HG02763 (cell line): Measurements from ENCODE around the gene NEMP2.

Experiments used
- ATAC-seq: cut with Tn5 transposase; IDR thresholded peaks from one replicate; pipeline ENCODE4 v1.9.1; 2021; ENCODE audit warnings: mild to moderate bottlenecking, moderate library complexity; ENCODE audit not compliant: unreplicated experiment

Gene NEMP2

DNA sequence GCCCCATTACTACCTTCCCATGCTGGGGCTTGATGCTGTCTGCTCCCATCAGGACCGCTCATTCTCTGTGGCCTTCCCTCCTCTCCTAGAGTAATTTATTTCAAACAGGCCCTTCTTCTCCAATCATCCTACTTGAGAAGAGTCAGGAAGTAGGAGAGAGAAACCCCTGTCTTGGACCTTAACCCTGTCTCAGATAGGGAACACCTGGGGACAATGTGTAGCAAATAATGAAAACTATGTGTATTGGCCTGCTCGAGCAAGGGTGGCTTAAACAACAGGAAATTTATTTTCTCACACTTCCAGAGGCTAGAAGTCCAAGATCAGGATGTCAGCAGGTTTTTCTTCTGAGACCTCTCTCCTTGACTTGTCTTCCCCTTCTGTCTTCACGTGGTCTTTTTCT is 26.6 kb upstream of the NEMP2 start:
- ATAC-seq: no peak

DNA sequence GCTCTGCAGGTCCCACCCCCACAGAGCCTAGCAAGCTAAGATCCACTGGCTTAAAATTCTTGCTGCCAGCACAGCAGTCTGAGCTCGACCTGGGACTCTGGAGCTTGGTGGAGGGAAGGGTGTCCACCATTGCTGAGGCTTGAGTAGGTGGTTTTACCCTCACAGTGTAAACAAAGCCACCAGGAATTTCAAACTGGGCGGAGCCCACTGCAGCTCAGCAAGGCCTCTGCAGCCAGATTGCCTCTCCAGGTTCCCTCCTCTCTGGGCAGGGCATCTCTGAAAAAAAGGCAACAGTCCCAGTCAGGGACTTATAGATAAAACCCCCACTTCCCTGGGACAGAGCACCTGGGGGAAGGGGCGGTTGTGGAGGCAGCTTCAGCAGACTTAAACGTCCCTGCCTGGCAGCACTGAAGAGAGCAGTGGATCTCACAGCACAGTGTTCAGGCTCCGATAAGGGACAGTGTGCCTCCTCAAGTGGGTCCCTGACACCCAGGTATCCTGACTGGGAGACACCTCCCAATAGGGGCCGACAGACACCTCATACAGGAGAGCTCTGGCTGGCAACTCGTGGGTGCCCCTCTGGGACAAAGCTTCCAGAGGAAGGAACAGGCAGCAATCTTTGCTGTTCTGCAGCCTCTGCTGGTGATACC is 20.0 kb upstream of the NEMP2 start:
- ATAC-seq: no peak

DNA sequence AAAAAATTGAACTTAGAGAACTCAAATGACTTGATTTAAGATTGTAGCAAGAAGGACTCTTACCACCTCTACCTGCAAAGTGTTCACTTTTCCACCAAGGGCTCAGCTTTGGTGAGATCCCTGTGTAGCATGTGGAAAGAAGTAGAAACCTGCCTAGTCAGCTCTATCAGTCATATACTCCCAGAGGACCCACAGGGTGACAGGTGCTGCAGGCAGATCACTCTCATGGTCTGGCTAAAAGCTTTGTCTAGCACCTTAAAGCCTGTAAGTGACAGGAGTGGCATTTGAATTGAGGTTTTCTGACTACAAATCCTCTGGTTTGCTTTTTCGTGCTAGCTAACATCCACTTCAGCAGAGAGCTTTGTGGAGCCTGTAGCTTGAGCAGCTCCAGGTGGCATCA is 18.7 kb upstream of the NEMP2 start:
- ATAC-seq: no peak

GRCh38 chr2:190551928-190552327 is 17.4 kb upstream of the NEMP2 start:
- ATAC-seq: no peak

DNA sequence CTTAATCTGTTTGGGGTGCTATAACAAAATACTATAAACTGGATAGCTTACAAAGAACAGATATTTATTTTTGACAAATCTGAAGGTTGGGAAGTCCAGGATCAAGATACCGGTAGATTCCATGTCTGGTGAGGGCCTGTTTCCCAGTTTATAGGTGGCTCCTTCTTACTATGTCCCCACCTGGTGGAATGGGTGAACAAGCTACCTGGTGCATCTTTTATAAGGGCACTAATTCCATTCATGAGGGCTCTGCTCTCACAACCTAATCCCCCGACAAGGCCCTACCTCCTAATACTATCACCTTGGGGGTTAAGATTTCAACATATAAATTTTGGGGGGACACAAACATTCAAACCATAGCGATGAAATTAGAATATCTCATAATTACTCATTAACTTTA is 15.6 kb upstream of the NEMP2 start:
- ATAC-seq: no peak

DNA sequence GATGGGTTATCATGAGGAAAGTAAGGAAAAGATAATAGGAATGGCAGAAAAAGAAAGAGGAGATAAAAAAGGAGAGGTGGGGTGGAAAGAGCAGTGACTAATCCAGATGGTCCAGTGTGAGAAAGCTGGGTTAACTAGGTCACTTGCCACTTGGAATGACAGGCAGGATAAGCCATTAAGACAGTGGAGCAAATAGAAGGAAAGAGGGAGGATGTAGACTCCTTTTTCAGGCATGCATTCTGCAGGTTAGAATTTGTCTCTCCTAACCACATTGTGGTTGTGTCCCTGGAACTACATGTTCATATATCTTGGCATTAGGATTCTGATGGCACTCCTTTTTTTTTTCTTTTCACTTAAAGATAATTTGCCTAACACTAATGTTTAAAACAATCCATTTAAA is 13.4 kb upstream of the NEMP2 start:
- ATAC-seq: no peak

DNA sequence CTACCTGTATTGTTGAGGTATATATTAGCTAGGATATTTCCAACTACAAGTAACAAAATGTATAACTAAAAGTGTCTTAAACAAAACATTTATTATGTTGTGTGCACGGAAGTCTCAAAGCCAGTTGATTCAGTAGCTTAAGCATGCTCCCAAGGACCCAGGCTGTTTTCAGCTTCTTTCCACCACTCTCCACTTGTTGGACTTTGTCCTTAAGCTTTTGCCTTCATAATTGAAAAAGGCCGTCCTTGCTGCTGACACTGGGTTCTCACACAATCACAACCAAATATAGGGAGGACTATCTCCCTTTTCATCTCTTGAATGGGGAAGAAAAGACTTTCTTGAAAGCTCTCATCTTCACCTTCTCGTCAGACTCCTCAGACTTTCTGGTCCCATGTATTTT is 12.2 kb upstream of the NEMP2 start:
- ATAC-seq: no peak

DNA sequence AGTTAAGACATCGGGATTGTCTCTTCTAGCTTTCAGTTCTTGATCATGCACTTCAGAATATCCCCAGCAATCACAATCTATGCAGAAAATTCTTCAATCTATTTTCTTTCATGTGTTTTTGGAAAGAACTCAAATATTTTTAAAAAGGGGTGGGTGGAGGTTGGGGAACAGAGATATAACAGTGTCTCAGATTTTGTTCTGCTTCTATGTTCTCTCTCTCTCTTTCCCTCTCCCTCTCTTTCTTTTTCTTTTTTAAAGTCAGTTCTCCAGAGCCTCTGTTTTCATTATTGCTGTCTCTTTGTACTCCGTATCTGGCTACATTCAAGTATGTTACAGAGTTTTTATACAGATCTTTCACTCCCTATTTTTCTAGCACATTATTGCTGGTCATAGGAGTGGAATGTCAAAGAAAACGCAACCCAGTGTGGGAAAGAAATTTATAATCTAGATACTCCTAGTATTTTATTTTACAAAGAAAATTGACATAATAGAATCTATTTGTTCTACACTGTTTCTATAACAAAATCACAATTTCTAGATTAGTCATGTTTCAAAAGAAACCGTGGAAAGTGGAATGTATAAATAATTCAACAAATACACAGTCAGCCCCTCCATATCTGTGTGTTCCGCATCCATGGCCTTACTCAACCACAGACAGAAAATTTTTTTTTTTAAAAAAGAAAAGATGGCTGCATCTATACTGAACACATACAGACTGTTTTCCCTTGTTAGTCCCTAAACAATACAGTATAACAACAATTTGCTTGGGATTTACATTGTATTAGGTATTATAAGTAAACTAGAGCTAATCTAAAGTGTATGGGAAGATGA is 11.2 kb upstream of the NEMP2 start:
- ATAC-seq: no peak

GRCh38 chr2:190545093-190545492 is 10.6 kb upstream of the NEMP2 start:
- ATAC-seq: no peak

GRCh38 chr2:190540048-190540447 is 5.5 kb upstream of the NEMP2 start:
- ATAC-seq: no peak

GRCh38 chr2:190538201-190538600 is 3.7 kb upstream of the NEMP2 start:
- no peak for ATAC-seq

DNA sequence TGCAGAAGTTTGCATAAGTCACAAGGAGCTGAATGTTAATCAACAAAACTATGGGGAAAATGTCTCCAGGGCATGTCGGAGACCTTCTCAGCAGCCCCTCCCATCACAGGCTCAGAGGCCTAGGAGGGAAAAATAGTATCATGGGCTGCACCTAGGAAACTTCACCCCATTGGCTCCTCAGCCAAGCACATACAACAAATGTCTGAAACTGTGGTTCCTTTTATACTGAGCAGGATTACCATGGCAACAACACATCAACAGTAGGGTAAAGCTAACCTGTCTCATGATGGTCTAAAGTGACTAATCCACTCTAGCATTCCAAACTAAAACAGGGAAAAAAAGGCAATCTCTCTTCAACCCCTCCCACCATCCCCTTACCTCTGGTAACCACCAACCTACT is 3.2 kb upstream of the NEMP2 start:
- ATAC-seq: no peak

- no peak for ATAC-seq
Measured at GRCh38 chr2:190535586-190535985, 1.1 kb upstream of the NEMP2 start.

- ATAC-seq: peak; percentile 0
Measured at GRCh38 chr2:190535121-190535439, 558 bp upstream of the NEMP2 start.

DNA sequence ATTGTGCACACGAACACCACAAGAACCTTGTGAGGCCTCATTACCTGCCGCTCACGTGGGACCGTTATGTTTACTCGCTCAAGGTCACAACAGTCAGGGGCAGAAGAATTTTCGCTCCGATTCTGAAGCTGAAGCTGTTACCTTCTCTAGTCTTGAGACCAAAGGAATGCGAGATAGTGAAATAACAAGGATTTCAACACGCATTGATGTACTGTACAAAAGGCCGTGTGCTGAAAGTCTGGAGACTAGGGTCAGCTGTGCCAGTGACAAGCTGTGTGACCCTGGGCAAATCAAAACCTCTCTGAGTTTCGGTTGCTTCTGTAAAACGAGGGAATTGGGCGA is 583 bp downstream of the NEMP2 start:
- peak; percentile 14 for ATAC-seq

DNA sequence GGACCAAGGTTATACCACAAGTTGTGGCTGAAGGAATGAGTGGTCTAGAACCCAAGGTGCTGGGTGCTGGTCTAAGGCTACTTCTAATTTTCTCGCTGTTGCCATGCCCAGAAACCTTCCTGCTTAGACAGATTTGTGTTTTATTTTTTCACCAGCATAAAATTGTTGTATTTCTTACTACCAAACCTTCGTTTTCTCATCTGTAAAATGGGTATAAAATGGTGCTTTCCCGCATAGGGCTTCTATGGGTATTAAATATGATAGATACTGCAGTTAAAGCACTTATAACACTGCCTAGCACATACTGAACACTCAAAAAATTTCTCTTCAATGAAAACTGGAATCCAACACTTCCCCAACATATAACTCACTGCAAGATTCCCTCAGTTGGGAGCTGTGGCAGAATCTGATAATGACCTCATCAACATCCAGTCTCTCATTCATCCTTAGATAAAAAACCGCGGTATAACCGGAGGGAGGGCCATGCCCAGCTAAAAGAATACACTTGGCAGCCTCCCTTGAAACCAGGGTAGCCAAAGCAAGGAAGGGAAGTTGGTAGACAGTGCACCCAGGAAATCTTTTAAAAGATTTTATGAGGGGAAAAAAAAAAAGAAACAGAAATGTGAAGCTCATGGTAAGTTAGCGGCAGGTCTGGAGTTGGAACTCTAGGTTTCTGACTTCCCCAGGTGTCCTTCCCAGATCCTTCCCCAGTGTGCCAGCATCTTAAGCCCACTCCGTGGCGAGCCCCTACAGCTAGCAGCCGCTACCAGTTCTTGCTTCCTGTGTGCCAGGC is 1.2 kb downstream of the NEMP2 start:
- no peak for ATAC-seq

GRCh38 chr2:190532581-190532980 is 1.9 kb downstream of the NEMP2 start:
- no peak for ATAC-seq

- no peak for ATAC-seq
Measured at GRCh38 chr2:190530248-190530900, 4.1 kb downstream of the NEMP2 start.

GRCh38 chr2:190529486-190530247 is 4.9 kb downstream of the NEMP2 start:
- ATAC-seq: no peak

DNA sequence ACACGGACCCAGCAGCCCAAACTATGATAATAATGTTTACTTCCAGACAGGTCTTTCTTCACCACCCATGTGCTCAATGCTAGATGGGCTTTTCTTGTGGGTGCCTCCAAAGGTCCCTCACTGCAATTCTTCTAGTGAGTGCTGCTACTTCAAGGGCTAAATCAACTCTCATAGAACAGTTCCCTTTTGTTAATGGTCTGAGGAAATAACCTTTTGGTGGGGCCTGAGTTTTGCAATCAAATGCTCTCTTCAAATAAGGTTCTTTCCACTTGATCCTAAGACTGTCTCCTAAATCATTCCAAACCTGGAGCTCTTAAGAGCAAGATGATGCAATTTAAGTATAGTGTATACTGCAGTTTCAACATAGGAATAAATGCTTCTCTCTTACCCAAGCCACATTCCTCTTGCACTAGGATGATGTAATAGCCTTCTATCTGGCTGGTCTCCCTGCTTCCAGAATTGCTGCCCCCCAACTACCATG is 6.0 kb downstream of the NEMP2 start:
- ATAC-seq: no peak

- ATAC-seq: no peak
Measured at GRCh38 chr2:190527918-190528317, 6.6 kb downstream of the NEMP2 start.
